ENCODE results near the gene ELL. TPM values are rescaled to one million over a fixed set of nuclear protein-coding genes. Genes with fewer than 3 reads are reported as not detected.

ELL gene
- total RNA-seq, 1 experiment from 2014 or later = 14.6 TPM

- peaks cover 61% of the 10 kb centered on the region for H4K20me1 ChIP-seq (ENCODE audit: insufficient read depth)
- BruUV-seq (replicated peaks) = no TSS peak
- DNase-seq = no peak
- intact Hi-C loops (cut with micrococcal nuclease; ENCODE audit: unreplicated experiment) = no loop called here
- H3K9me3 ChIP-seq (ENCODE audit: insufficient read depth, low read depth) = no peaks in the 10 kb centered on the region
- H3K36me3 ChIP-seq (ENCODE audit: low read depth) = no peaks in the 10 kb centered on the region
- ChIA-PET CTCF (no interaction called here), POLR2A (ENCODE audit: unreplicated experiment) (no interaction called here)
- TF ChIP-seq EZH2 (IDR thresholded peaks at IDR 0.05; ENCODE audit: low read depth) (no peak), CTCF (conservative IDR thresholded peaks at IDR 0.05) (no peak)
- no peaks in the 10 kb centered on the region for H3K9me2 ChIP-seq (ENCODE audit: insufficient read depth)
- no peak overlapping the region for H3K4me3 ChIP-seq
- H3K27me3 ChIP-seq (ENCODE audit: insufficient read depth, low read depth) = no peaks in the 10 kb centered on the region
- H3F3A ChIP-seq (ENCODE audit: insufficient read depth, low read depth) = peaks cover 21% of the 10 kb centered on the region
- H3K79me2 ChIP-seq (ENCODE audit: low read depth) = peaks cover 44% of the 10 kb centered on the region
- H3K4me1 ChIP-seq (replicated peaks; ENCODE audit: insufficient read depth) = peaks cover 25% of the 10 kb centered on the region
- no peak overlapping the region for H3K27ac ChIP-seq
- no peak overlapping the region for H3K4me2 ChIP-seq
- H2AFZ ChIP-seq = no peak overlapping the region
These were observed 99.2 kb downstream of the ELL start for GRCh38 chr19:18422530-18423191.

GRCh38 chr19:18421371-18421959, 100.4 kb downstream of the ELL start:
- POLR2A ChIA-PET (ENCODE audit: unreplicated experiment) = interaction anchor here (0.6 kb wide), 1 partner anchor 435 kb away, joined by 5 read pairs; no protein-coding TSS in a partner anchor
- Histone ChIP-seq H3K9me3 (ENCODE audit: insufficient read depth, low read depth) (no peaks in the 10 kb centered on the region), H3K4me1 (replicated peaks; ENCODE audit: insufficient read depth) (peaks cover 31% of the 10 kb centered on the region), H3K27ac (no peak overlapping the region), H4K20me1 (ENCODE audit: insufficient read depth) (peaks cover 57% of the 10 kb centered on the region), H3K79me2 (ENCODE audit: low read depth) (peaks cover 44% of the 10 kb centered on the region), H3K27me3 (ENCODE audit: insufficient read depth, low read depth) (no peaks in the 10 kb centered on the region), H3K4me3 (no peak overlapping the region), H3K36me3 (ENCODE audit: low read depth) (no peaks in the 10 kb centered on the region), H2AFZ (no peak overlapping the region), H3K9me2 (ENCODE audit: insufficient read depth) (no peaks in the 10 kb centered on the region), H3F3A (ENCODE audit: insufficient read depth, low read depth) (peaks cover 29% of the 10 kb centered on the region), H3K4me2 (peak overlapping the region; percentile 76)
- intact Hi-C loops (cut with micrococcal nuclease; ENCODE audit: unreplicated experiment) = no loop called here
- no TSS peak for BruUV-seq (replicated peaks)
- DNase-seq = no peak
- TF ChIP-seq EZH2 (IDR thresholded peaks at IDR 0.05; ENCODE audit: low read depth) = no peak
- TF ChIP-seq CTCF (conservative IDR thresholded peaks at IDR 0.05) = no peak
- CTCF ChIA-PET = no interaction called here

GRCh38 chr19:18420930-18421329, 100.9 kb downstream of the ELL start:
- H3K9me3 ChIP-seq (ENCODE audit: insufficient read depth, low read depth) = no peaks in the 10 kb centered on the region
- H3K27ac ChIP-seq = no peak overlapping the region
- peaks cover 54% of the 10 kb centered on the region for H4K20me1 ChIP-seq (ENCODE audit: insufficient read depth)
- H3K4me1 ChIP-seq (replicated peaks; ENCODE audit: insufficient read depth) = peaks cover 36% of the 10 kb centered on the region
- no peak for DNase-seq
- TF ChIP-seq EZH2 (IDR thresholded peaks at IDR 0.05; ENCODE audit: low read depth) (no peak), CTCF (conservative IDR thresholded peaks at IDR 0.05) (no peak)
- peak overlapping the region; percentile 76 for H3K4me2 ChIP-seq
- POLR2A ChIA-PET (ENCODE audit: unreplicated experiment) = interaction anchor here (0.5 to 0.6 kb wide), 2 partner anchors 435 to 548 kb away, joined by 5 to 6 read pairs; no protein-coding TSS in a partner anchor
- intact Hi-C loops (cut with micrococcal nuclease; ENCODE audit: unreplicated experiment) = no loop called here
- BruUV-seq (replicated peaks) = no TSS peak
- H3F3A ChIP-seq (ENCODE audit: insufficient read depth, low read depth) = peaks cover 35% of the 10 kb centered on the region
- CTCF ChIA-PET = no interaction called here
- H2AFZ ChIP-seq = no peak overlapping the region
- H3K36me3 ChIP-seq (ENCODE audit: low read depth) = no peaks in the 10 kb centered on the region
- H3K27me3 ChIP-seq (ENCODE audit: insufficient read depth, low read depth) = no peaks in the 10 kb centered on the region
- peaks cover 44% of the 10 kb centered on the region for H3K79me2 ChIP-seq (ENCODE audit: low read depth)
- peak overlapping the region; percentile 68; the same call in 1 of the 2 replicates for H3K4me3 ChIP-seq
- no peaks in the 10 kb centered on the region for H3K9me2 ChIP-seq (ENCODE audit: insufficient read depth)
